Esophagus muscularis mucosa (tissue), 4 donors: ENCODE measurements around the gene TUBAL3. TPM values are rescaled to one million over a fixed set of nuclear protein-coding genes. Genes with fewer than 3 reads are reported as not detected.

ENCODE experiments used
- DNase-seq: peaks from one replicate; pipeline ENCODE4 v3.0.0-alpha.2; 2017; ENCODE audit errors: extremely low spot score
- H3K27ac ChIP-seq, 4 donors: fragments of 200-600 bp; sonication (generic); replicated peaks in 1 of 4; 1 replicate in 3 of 4; 2 replicates in 1 of 4; pipeline ENCODE4 v1.5.1; 2016 to 2019; ENCODE audit warnings: mild to moderate bottlenecking in 1 of 4
- H3K27me3 ChIP-seq, 4 donors: fragments of 200-600 bp; sonication (generic); one replicate each; pipeline versions ENCODE4 v1.5.1 to v1.6.0; 2016 to 2019
- H3K36me3 ChIP-seq, 4 donors: fragments of 200-600 bp; sonication (generic); one replicate each; pipeline ENCODE4 v1.5.1; 2016 to 2019
- H3K4me1 ChIP-seq, 4 donors: fragments of 200-600 bp; sonication (generic); one replicate each; pipeline ENCODE4 v1.5.1; 2016 to 2019
- H3K4me3 ChIP-seq, 4 donors: fragments of 200-600 bp; sonication (generic); 1 replicate in 2 of 4; 2 replicates in 2 of 4; pipeline ENCODE4 v1.5.1; 2016 to 2019; ENCODE audit warnings: mild to moderate bottlenecking in 4 of 4, moderate library complexity in 1 of 4
- H3K9me3 ChIP-seq, 4 donors: fragments of 200-600 bp; sonication (generic); 1 replicate in 3 of 4; 2 replicates in 1 of 4; pipeline ENCODE4 v1.5.1; 2016 to 2019
- EP300 ChIP-seq: sonication (generic); formaldehyde crosslinking; IDR thresholded peaks from one replicate; pipeline ENCODE4 v1.6.1; 2017; ENCODE audit warnings: antibody characterized with exemption
- POLR2A ChIP-seq: fragments of 450-650 bp; IDR thresholded peaks from one replicate; pipeline ENCODE4 v1.6.1; 2017; ENCODE audit warnings: antibody characterized with exemption, moderate library complexity, mild to moderate bottlenecking, low read depth
- POLR2AphosphoS5 ChIP-seq, 2 donors: sonication (generic); formaldehyde crosslinking; IDR thresholded peaks; one replicate each; pipeline ENCODE4 v1.6.1; 2017; ENCODE audit warnings: antibody characterized with exemption in 2 of 2
- WGBS: methylation state at CpG from one replicate; pipeline ENCODE4 v1.1.5; 2018; 5-methylcytosine and 5-hydroxymethylcytosine counted together
- intact Hi-C: fragments of 100-400 bp; cut with DNase I; formaldehyde crosslinking; loops from one replicate; pipeline ENCODE4 v1.15.1; 2023
- total RNA-seq, 4 donors: library from RNA; depleted of rRNA; stranded (reverse); fragments of >200 nt; gene quantifications; one replicate each; pipeline versions ENCODE4 v1.1.0 to v1.2.1, GENCODE V29; 2016
- TF ChIP-seq, protein P1 (sequence below), 3 experiments: fragments of 200-600 bp in 2 of 3; fragments of 450-650 bp in 1 of 3; sonication (generic) in 2 of 3; IDR thresholded peaks; one replicate each; pipeline ENCODE4 v1.5.1; 2017 to 2019; ENCODE audit warnings: antibody characterized with exemption in 3 of 3, mild to moderate bottlenecking in 2 of 3, moderate library complexity in 1 of 3

Gene TUBAL3
- total RNA-seq, 4 donors from 2014 or later: 0.34 to 0.66 (median 0.52) TPM; not detected in 1

DNA sequence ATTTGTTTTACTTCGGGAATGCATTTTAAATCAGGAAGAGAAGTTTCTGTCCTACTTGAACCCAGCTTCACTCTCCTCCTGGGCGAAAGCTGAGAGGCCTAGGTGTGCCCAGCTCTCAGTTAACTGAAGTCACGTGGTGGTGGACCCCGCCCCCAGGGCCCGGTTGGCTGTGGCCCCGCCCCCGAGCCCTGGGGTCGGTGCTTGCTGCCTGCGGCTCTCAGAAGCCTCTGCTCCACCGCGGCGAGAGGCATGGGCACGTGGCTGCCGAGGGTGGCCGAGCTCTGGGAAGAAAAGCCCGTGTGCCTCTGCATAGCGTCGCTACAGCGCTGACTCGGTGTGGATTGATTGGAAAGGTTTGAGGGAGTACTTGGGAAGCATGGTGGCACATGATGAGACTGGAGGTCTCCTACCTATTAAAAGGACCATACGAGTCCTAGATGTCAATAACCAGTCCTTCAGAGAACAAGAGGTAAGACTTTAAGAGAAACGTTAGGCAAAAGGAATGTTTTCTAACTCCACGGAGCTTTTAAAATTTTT, 41.8 kb upstream of the TUBAL3 start:
- intact Hi-C loops: loop anchor here (2.0 kb wide), 1 partner anchor 176 kb away; no protein-coding TSS in a partner anchor
- no peak for TF ChIP-seq EP300
- peak; percentile 99 for TF ChIP-seq POLR2AphosphoS5 (IDR thresholded peaks at IDR 0.05)
- TF ChIP-seq, protein P1, sequence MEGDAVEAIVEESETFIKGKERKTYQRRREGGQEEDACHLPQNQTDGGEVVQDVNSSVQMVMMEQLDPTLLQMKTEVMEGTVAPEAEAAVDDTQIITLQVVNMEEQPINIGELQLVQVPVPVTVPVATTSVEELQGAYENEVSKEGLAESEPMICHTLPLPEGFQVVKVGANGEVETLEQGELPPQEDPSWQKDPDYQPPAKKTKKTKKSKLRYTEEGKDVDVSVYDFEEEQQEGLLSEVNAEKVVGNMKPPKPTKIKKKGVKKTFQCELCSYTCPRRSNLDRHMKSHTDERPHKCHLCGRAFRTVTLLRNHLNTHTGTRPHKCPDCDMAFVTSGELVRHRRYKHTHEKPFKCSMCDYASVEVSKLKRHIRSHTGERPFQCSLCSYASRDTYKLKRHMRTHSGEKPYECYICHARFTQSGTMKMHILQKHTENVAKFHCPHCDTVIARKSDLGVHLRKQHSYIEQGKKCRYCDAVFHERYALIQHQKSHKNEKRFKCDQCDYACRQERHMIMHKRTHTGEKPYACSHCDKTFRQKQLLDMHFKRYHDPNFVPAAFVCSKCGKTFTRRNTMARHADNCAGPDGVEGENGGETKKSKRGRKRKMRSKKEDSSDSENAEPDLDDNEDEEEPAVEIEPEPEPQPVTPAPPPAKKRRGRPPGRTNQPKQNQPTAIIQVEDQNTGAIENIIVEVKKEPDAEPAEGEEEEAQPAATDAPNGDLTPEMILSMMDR (IDR thresholded peaks at IDR 0.05): no peak
- TF ChIP-seq POLR2A: peak; percentile 68
- H3K4me1 ChIP-seq: peaks cover 6 to 49% (median 39%) of the 10 kb centered on the region in 4 donors
- 11% methylated on average over 11 of the region's 23 CpGs for WGBS
- H3K9me3 ChIP-seq: no peaks in the 10 kb centered on the region
- peak overlapping the region; percentile 74 to 85 (median 78) for H3K27ac ChIP-seq
- no peaks in the 10 kb centered on the region for H3K27me3 ChIP-seq
- H3K36me3 ChIP-seq: no peaks in the 10 kb centered on the region
- peak; percentile 98 for DNase-seq
- H3K4me3 ChIP-seq: peak overlapping the region; percentile 59 to 74 (median 66)

DNA sequence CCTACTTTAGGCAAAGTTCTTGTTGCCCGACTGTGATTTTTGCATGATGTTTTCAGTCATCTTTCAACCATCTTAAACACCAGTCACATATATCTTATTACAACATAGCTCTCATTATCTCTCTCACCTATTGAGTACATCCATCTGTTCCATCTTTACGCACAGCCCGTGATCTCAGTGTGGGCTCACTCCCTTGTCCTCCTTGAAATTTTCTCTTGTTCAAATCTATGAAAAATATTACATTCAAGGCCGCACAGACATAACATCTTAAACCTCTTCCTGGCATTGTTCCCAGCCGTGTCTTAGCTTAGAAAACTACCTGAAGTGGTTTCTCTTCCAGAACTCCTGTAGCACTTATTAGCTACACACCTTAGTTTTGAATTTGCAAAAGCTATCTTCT, 40.4 kb upstream of the TUBAL3 start:
- no peaks in the 10 kb centered on the region for H3K36me3 ChIP-seq
- no peaks in the 10 kb centered on the region for H3K9me3 ChIP-seq
- TF ChIP-seq EP300: no peak
- TF ChIP-seq, protein P1 (IDR thresholded peaks at IDR 0.05): no peak
- DNase-seq: no peak
- H3K4me3 ChIP-seq: no peak overlapping the region
- H3K4me1 ChIP-seq: peaks cover 6 to 36% (median 28%) of the 10 kb centered on the region in 4 donors
- intact Hi-C loops: no loop called here
- peak overlapping the region in 2 of 4 donors; percentile 74 to 76 for H3K27ac ChIP-seq
- H3K27me3 ChIP-seq: no peaks in the 10 kb centered on the region
- 78% methylated on average over 5 of the region's 5 CpGs for WGBS

DNA sequence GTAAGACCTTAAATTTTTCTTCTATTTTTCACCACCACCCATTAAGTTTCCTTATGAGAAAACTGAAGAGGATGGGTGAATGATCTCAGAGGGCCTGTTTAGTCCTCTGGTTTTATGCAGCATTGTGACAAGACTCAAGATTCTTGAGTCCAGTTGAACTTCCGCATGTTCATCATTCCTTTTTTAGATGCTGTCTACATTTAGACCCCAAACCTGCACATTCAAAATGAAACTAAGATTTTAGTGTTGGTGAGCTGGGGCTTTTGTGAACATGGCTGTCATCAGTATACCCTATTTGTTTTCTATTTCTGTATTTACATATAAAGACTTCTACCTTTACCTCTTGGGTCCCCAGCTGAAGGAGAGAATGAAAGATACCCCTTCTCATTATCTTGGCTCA, 38.8 kb upstream of the TUBAL3 start:
- Histone ChIP-seq H3K27ac (no peak overlapping the region), H3K27me3 (no peaks in the 10 kb centered on the region), H3K4me3 (no peak overlapping the region), H3K9me3 (no peaks in the 10 kb centered on the region), H3K36me3 (no peaks in the 10 kb centered on the region), H3K4me1 (peaks cover 6 to 34% (median 26%) of the 10 kb centered on the region in 4 donors)
- TF ChIP-seq POLR2AphosphoS5 (IDR thresholded peaks at IDR 0.05) (no peak), EP300 (no peak), POLR2A (no peak)
- TF ChIP-seq, protein P1 (IDR thresholded peaks at IDR 0.05): no peak
- intact Hi-C loops: no loop called here
- WGBS: 88% methylated on average over 1 of the region's 1 CpG
- DNase-seq: no peak

DNA sequence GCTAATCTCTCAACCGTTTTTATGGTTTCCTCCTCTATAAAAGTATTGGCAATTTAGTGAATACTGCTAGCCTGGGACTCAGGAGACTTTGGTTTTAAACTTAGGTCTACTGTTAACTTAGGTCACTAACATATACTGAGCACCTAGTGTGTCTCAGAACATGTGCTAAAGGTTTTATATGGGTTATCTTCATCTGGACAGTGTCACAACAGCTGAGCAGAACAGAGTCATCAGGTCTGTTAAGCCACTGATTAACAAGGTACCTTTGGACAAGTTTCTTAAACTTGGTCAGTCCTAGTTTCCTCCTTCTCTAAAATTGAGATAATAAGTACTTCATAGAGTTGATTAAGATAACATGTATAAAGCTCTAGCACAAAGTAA, 38.4 kb upstream of the TUBAL3 start:
- TF ChIP-seq POLR2A (no peak), POLR2AphosphoS5 (IDR thresholded peaks at IDR 0.05) (no peak), EP300 (no peak)
- TF ChIP-seq, protein P1 (IDR thresholded peaks at IDR 0.05): no peak
- DNase-seq: no peak
- intact Hi-C loops: no loop called here
- Histone ChIP-seq H3K9me3 (no peaks in the 10 kb centered on the region), H3K36me3 (no peaks in the 10 kb centered on the region), H3K4me3 (no peak overlapping the region), H3K27ac (no peak overlapping the region), H3K4me1 (peaks cover 6 to 34% (median 26%) of the 10 kb centered on the region in 4 donors), H3K27me3 (no peaks in the 10 kb centered on the region)
- WGBS: 90% methylated on average over 1 of the region's 1 CpG
